K562 (cell line): Measurements from ENCODE around the gene SNRPF. TPM values are rescaled to one million over a fixed set of nuclear protein-coding genes. Genes with fewer than 3 reads are reported as not detected.

Experiments
- ATAC-seq: fragments of 200-7000 bp; cut with Tn5 transposase; 3 replicates; pipeline ENCODE4 v1.9.1; 2020; ENCODE audit warnings: moderate library complexity
- BruUV-seq: library from RNA; stranded (reverse); fragments of 400-500 nt; replicated peaks from 2 replicates; lab custom pipeline; 2021; lab: Mats Ljungman, UMichigan
- CTCF ChIA-PET: fragments of 300-600 bp; formaldehyde crosslinking; extraction: SDS; loops from one replicate; lab custom pipeline; 2021; ENCODE audit warnings: low intra/inter-chr PET ratio; lab: Yijun Ruan, JAX
- POLR2A ChIA-PET: fragments of 300-600, 350-650 bp; sonication (Branson Sonifier 250); formaldehyde crosslinking; extraction: SDS; loops from one replicate; lab custom pipeline; 2021; ENCODE audit warnings: antibody characterized with exemption, inconsistent platforms; lab: Yijun Ruan, JAX
- DNase-seq, 4 experiments: peaks; one replicate each; pipeline versions ENCODE4 v3.0.0 to v3.0.0-alpha.2; 2011 to 2018; ENCODE audit warnings: low spot score in 3 of 4, mixed read lengths in 3 of 4; ENCODE audit errors: extremely low read depth in 1 of 4
- FAIRE-seq: peaks from 2 replicates; lab custom pipeline; 2011; peaks lifted over from hg19 to GRCh38; lab: Jason Lieb, UNC
- H2AFZ ChIP-seq: 2 replicates; pipeline ENCODE4 v1.6.0; 2011; ENCODE audit warnings: low read depth, low read length, control low read depth, inconsistent platforms
- H3K27ac ChIP-seq: fragments of 200-600 bp; 3 replicates; pipeline ENCODE4 v1.8.0; 2011; ENCODE audit warnings: low read depth, mild to moderate bottlenecking, control low read depth, inconsistent platforms, low read length, moderate library complexity, mixed read lengths; ENCODE audit errors: extremely low read depth
- H3K27me3 ChIP-seq, 2 experiments: fragments of 300-600 bp in 1 of 2; 2 replicates in 1 of 2; 3 replicates in 1 of 2; pipeline versions ENCODE4 v1.6.0 to v1.8.0; 2011; ENCODE audit warnings: inconsistent platforms in 2 of 2, low read length in 2 of 2, mild to moderate bottlenecking in 1 of 2, mixed read lengths in 1 of 2, moderate library complexity in 1 of 2; ENCODE audit not compliant: control insufficient read depth in 2 of 2, insufficient read depth in 2 of 2
- H3K36me3 ChIP-seq: fragments of 300-600 bp; 3 replicates; pipeline ENCODE4 v1.8.0; 2011; ENCODE audit warnings: mild to moderate bottlenecking, low read length, inconsistent platforms; ENCODE audit not compliant: control insufficient read depth, insufficient read depth
- H3K4me1 ChIP-seq, 2 experiments: fragments of 200-600 bp in 1 of 2; replicated peaks in 1 of 2; 2 replicates in 1 of 2; 3 replicates in 1 of 2; pipeline versions ENCODE4 v1.5.1 to v1.8.0; 2011; ENCODE audit warnings: inconsistent platforms in 2 of 2, low read length in 2 of 2, mild to moderate bottlenecking in 1 of 2, mixed read lengths in 1 of 2, moderate library complexity in 1 of 2; ENCODE audit not compliant: control insufficient read depth in 2 of 2, insufficient read depth in 2 of 2
- H3K4me2 ChIP-seq: 2 replicates; pipeline ENCODE4 v1.6.1; 2011; ENCODE audit warnings: low read length, control low read depth, inconsistent platforms, mixed read lengths; ENCODE audit not compliant: insufficient read depth
- H3K4me3 ChIP-seq: fragments of 200-600 bp; sonication (generic), shearing (Covaris generic); 2 replicates; pipeline ENCODE4 v1.5.1; 2016; ENCODE audit warnings: control low read depth, inconsistent platforms
- H3K79me2 ChIP-seq: fragments of 200-600 bp; 3 replicates; pipeline ENCODE4 v1.8.0; 2011; ENCODE audit warnings: low read length, inconsistent platforms; ENCODE audit not compliant: control insufficient read depth, insufficient read depth
- H3K9ac ChIP-seq, 2 experiments: 2 replicates each; pipeline versions ENCODE4 v1.6.0 to v1.6.1; 2011; ENCODE audit warnings: low read depth in 2 of 2, low read length in 2 of 2, control low read depth in 1 of 2, inconsistent platforms in 1 of 2, mild to moderate bottlenecking in 1 of 2, mixed read lengths in 1 of 2; ENCODE audit not compliant: insufficient read depth in 1 of 2
- H3K9me1 ChIP-seq: one replicate; pipeline ENCODE4 v1.6.0; 2011; ENCODE audit warnings: inconsistent platforms, mild to moderate bottlenecking, low read length, moderate library complexity; ENCODE audit not compliant: control insufficient read depth, insufficient read depth
- H3K9me3 ChIP-seq: replicated peaks from 2 replicates; pipeline ENCODE4 v1.5.1; 2011; ENCODE audit warnings: low read depth, low read length, inconsistent platforms; ENCODE audit not compliant: control insufficient read depth, insufficient read depth
- H4K20me1 ChIP-seq: replicated peaks from 2 replicates; pipeline ENCODE4 v1.6.1; 2011; ENCODE audit warnings: low read length, inconsistent platforms, mixed read lengths; ENCODE audit not compliant: control insufficient read depth, insufficient read depth
- BRD9 ChIP-seq: fragments of 450-650 bp; IDR thresholded peaks from 2 replicates; pipeline ENCODE4 v1.6.1; 2018; ENCODE audit warnings: low read depth; ENCODE audit not compliant: partially characterized antibody
- BRF1 ChIP-seq: IDR thresholded peaks from 3 replicates; pipeline ENCODE4 v1.6.1; 2011; ENCODE audit warnings: borderline replicate concordance, mild to moderate bottlenecking; ENCODE audit not compliant: insufficient read length; ENCODE audit errors: extremely low read depth
- EP400 ChIP-seq: fragments of 450-650 bp; IDR thresholded peaks from 2 replicates; pipeline ENCODE4 v1.6.1; 2017; ENCODE audit warnings: antibody characterized with exemption, mild to moderate bottlenecking, moderate library complexity
- FOSL1 ChIP-seq: fragments of 200-800 bp; sonication (Bioruptor generic); conservative IDR thresholded peaks from 2 replicates; pipeline ENCODE4 v1.6.1; 2016; ENCODE audit warnings: missing genetic modification characterization, missing compliant biosample characterization
- NR4A1 ChIP-seq, 2 experiments: fragments of 250-450 bp in 1 of 2; fragments of 450-650 bp in 1 of 2; sonication (Bioruptor Pico) in 1 of 2; IDR thresholded peaks; 2 replicates each; pipeline versions ENCODE4 v1.4.0 to v1.6.1; 2016 to 2020; ENCODE audit warnings: mild to moderate bottlenecking in 2 of 2, missing compliant biosample characterization in 1 of 2, missing genetic modification characterization in 1 of 2, moderate library complexity in 1 of 2
- RBBP5 ChIP-seq: fragments of 200-600 bp; sonication (generic); IDR thresholded peaks from 2 replicates; pipeline ENCODE4 v1.6.1; 2012; ENCODE audit warnings: borderline replicate concordance, mild to moderate bottlenecking, low read length, control low read depth, inconsistent platforms; ENCODE audit not compliant: insufficient read depth, poor library complexity, severe bottlenecking
- RFX7 ChIP-seq: fragments of 250-450 bp; sonication (Bioruptor Pico); IDR thresholded peaks from 2 replicates; pipeline ENCODE4 v1.5.1; 2021; ENCODE audit warnings: mild to moderate bottlenecking
- SETDB1 ChIP-seq: IDR thresholded peaks from one replicate; pipeline ENCODE4 v1.6.1; 2012; ENCODE audit warnings: low read length, control low read depth, inconsistent platforms
- SREBF1 ChIP-seq: fragments of 150-350 bp; IDR thresholded peaks from 2 replicates; pipeline ENCODE4 v1.6.1; 2014; ENCODE audit warnings: antibody characterized with exemption, low read depth, low read length, borderline replicate concordance
- TAF1 ChIP-seq: IDR thresholded peaks from 2 replicates; pipeline ENCODE4 v1.6.1; 2011; ENCODE audit warnings: mild to moderate bottlenecking, low read length, moderate library complexity; ENCODE audit not compliant: insufficient read depth, control insufficient read depth, severe bottlenecking; ENCODE audit errors: extremely low read depth
- VEZF1 ChIP-seq: fragments of 200-800 bp; sonication (Bioruptor generic); IDR thresholded peaks from 2 replicates; pipeline ENCODE4 v1.6.1; 2017; ENCODE audit warnings: missing genetic modification characterization, missing compliant biosample characterization
- ZNF174 ChIP-seq: fragments of 250-450 bp; sonication (Bioruptor Pico); IDR thresholded peaks from 2 replicates; pipeline ENCODE4 v1.4.0; 2020; ENCODE audit warnings: mild to moderate bottlenecking
- ZNF316 ChIP-seq: fragments of 450-650 bp; IDR thresholded peaks from 2 replicates; pipeline ENCODE4 v1.6.1; 2016
- ZNF398 ChIP-seq: fragments of 250-450 bp; sonication (Bioruptor Pico); IDR thresholded peaks from 2 replicates; pipeline ENCODE4 v1.8.0; 2021; ENCODE audit warnings: moderate library complexity, mild to moderate bottlenecking, inconsistent platforms
- ZNF644 ChIP-seq: fragments of 200-800 bp; sonication (Bioruptor generic); IDR thresholded peaks from 2 replicates; pipeline ENCODE4 v1.6.1; 2016; ENCODE audit warnings: low read depth, missing genetic modification characterization, missing compliant biosample characterization
- WGBS: fragments of 100-300 bp; shearing (Covaris generic); methylation state at CpG from one replicate; pipeline ENCODE4 v1.1.6; 2016; ENCODE audit warnings: low coverage, mixed read lengths; ENCODE audit not compliant: insufficient coverage; ENCODE audit errors: missing lambda C conversion rate; 5-methylcytosine and 5-hydroxymethylcytosine counted together
- in situ Hi-C: fragments of 300-500 bp; cut with MboI; formaldehyde crosslinking; loops from 4 replicates; pipeline ENCODE4 v1.15.0; 2018; ENCODE audit warnings: inconsistent platforms, mixed read lengths
- intact Hi-C: fragments of 100-400 bp; cut with micrococcal nuclease; formaldehyde crosslinking; loops from 2 replicates; pipeline ENCODE4 v1.14.2; 2022
- polyA plus RNA-seq, 8 experiments: library from polyadenylated mRNA; depleted of rRNA in 4 of 8; stranded (reverse) in 5 of 8; unstranded in 3 of 8; fragments of >200 nt; fragmentation: Nextera tagmentation in 2 of 8; fragmentation: Illumina TruSeq in 1 of 8; extraction: Ambion mirVana in 2 of 8; extraction: Trizol in 1 of 8; gene quantifications; 2 replicates each; pipeline versions ENCODE4 v1.2.1 to v1.2.3, GENCODE V29; 2011 to 2014; ENCODE audit warnings: inconsistent platforms in 1 of 8, missing spikeins in 1 of 8
- total RNA-seq, 7 experiments: library from RNA; depleted of rRNA in 6 of 7; stranded (reverse); fragments of >200 nt in 6 of 7; fragmentation: Illumina TruSeq in 2 of 7; extraction: Trizol in 2 of 7; gene quantifications; 2 replicates each; pipeline versions ENCODE4 v1.2.1 to v1.2.3, GENCODE V29; 2011 to 2021; ENCODE audit warnings: low replicate concordance in 1 of 7

SNRPF gene
- total and polyA plus RNA-seq, 9 of the 15 experiments (the other 6 are each of a cell fraction or from before 2014, with no cell fraction given) = 37.9 to 205 (median 93.6) TPM

GRCh38 chr12:95858451-95859343, at the start of gene SNRPF (continued):
- TF ChIP-seq FOSL1 (no peak), ZNF398 (CRISPR knock-in tag) (no peak), SREBF1 (peak; percentile 78; the same call in 1 of the 2 replicates), EP400 (peak; percentile 99)
- TF ChIP-seq, all 486 proteins: peak for 106

- Histone ChIP-seq H3K79me2 (no peaks in the 10 kb centered on the region), H4K20me1 (no peaks in the 10 kb centered on the region), H3K27me3 (peaks cover 0 to 4% of the 10 kb centered on the region in 2 experiments; a peak in 3 of 5 replicates), H3K4me2 (no peak overlapping the region), H3K9me3 (no peaks in the 10 kb centered on the region), H3K9ac (no peak overlapping the region), H3K4me3 (no peak overlapping the region), H2AFZ (no peak overlapping the region), H3K36me3 (no peaks in the 10 kb centered on the region), H3K27ac (no peak overlapping the region), H3K9me1 (no peaks in the 10 kb centered on the region), H3K4me1 (no peaks in the 10 kb centered on the region)
- no TSS peak for BruUV-seq
- POLR2A ChIA-PET = interaction anchor here (0.6 kb wide), 1 partner anchor 1195 kb away, joined by 3 read pairs; no protein-coding TSS in a partner anchor
- intact Hi-C loops (no loop called here), in situ Hi-C loops (no loop called here)
- 0% methylated on average over 7 of the region's 7 CpGs for WGBS
- ATAC-seq (no peak), DNase-seq (no peak), FAIRE-seq (no peak)
- CTCF ChIA-PET = no interaction called here
- TF ChIP-seq RBBP5 (no peak), VEZF1 (CRISPR knock-in tag) (no peak), ZNF316 (no peak), ZNF644 (tag) (no peak), BRD9 (no peak), RFX7 (CRISPR knock-in tag) (no peak), BRF1 (no peak), TAF1 (no peak), NR4A1 (CRISPR knock-in tag; IDR thresholded peaks at IDR 0.05) (no peak), NR4A1 (tag; IDR thresholded peaks at IDR 0.05) (no peak), SETDB1 (no peak), ZNF174 (CRISPR knock-in tag) (no peak)
Measured at GRCh38 chr12:95809000-95809680, 49.6 kb upstream of the SNRPF start.
